ENCODE measurements around the gene PDE4D.

DNA sequence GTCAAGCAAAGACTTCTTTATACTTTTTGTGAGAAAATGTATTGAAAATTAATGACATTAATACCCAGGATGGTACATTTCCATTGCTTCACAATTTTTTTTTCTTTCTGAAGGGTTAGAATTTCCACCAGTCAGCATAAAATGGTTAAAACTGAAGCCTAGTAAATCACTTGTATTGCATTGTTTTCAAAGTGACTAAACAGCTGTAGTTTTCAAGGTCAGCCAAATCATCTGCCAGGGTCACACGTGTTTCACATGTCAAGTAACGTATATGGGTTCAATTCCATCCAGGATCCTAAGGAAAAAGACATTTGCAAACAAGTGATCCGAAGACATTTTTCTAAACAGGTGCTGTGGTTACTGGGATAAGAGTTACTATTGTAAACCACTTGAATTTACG is 736.5 kb downstream of the PDE4D start:
- TF ChIP-seq YY1 (IDR thresholded peaks at IDR 0.05; ENCODE audit: insufficient read depth, insufficient read length) (no peak), ZNF274 (IDR thresholded peaks at IDR 0.05; ENCODE audit: low read depth, low read length) (no peak), SUZ12 (IDR thresholded peaks at IDR 0.05; ENCODE audit: extremely low read depth, insufficient read depth, insufficient read length) (no peak)

Measured in NT2/D1 (cell line).